Endothelial cell of umbilical vein (primary cell): ENCODE measurements around the gene MYO6. TPM values are rescaled to one million over a fixed set of nuclear protein-coding genes. Genes with fewer than 3 reads are reported as not detected.

Source experiments
- BruUV-seq: library from RNA; stranded (reverse); fragments of 400-500 nt; replicated peaks from 2 replicates; lab custom pipeline; 2021; lab: Mats Ljungman, UMichigan
- CTCF ChIA-PET: fragments of 300-600, 350-600 bp; sonication (Branson Sonifier 250); formaldehyde crosslinking; loops from one replicate; lab custom pipeline; 2021; ENCODE audit warnings: antibody characterized with exemption, inconsistent platforms; lab: Charles Lee
- POLR2A ChIA-PET: fragments of 300-600, 350-600 bp; sonication (Branson Sonifier 250); formaldehyde crosslinking; loops from one replicate; lab custom pipeline; 2021; ENCODE audit warnings: antibody characterized with exemption, inconsistent platforms; lab: Charles Lee
- DNase-seq: peaks from one replicate; pipeline ENCODE4 v3.0.0-alpha.2; 2011; ENCODE audit warnings: low read depth, low spot score
- FAIRE-seq: peaks from 2 replicates; lab custom pipeline; 2011; peaks lifted over from hg19 to GRCh38; lab: Jason Lieb, UNC
- H2AFZ ChIP-seq: 2 replicates; pipeline ENCODE4 v1.6.0; 2012; ENCODE audit warnings: low read depth, low read length, control low read depth, inconsistent platforms
- H3K27ac ChIP-seq: 2 replicates; pipeline ENCODE4 v1.5.1; 2011; ENCODE audit warnings: low read depth, mild to moderate bottlenecking, control low read depth, low read length, moderate library complexity; ENCODE audit not compliant: insufficient read depth
- H3K27me3 ChIP-seq, 2 experiments: 2 replicates each; pipeline versions ENCODE4 v1.6.0 to v1.6.1; 2011; ENCODE audit warnings: low read length in 2 of 2, mixed read lengths in 1 of 2; ENCODE audit not compliant: control insufficient read depth in 2 of 2, insufficient read depth in 2 of 2
- H3K36me3 ChIP-seq, 2 experiments: 2 replicates in 1 of 2; 3 replicates in 1 of 2; pipeline ENCODE4 v1.5.1; 2011; ENCODE audit warnings: low read length in 2 of 2, mild to moderate bottlenecking in 1 of 2, moderate library complexity in 1 of 2; ENCODE audit not compliant: control insufficient read depth in 2 of 2, insufficient read depth in 2 of 2; ENCODE audit errors: extremely low read depth in 1 of 2
- H3K4me1 ChIP-seq: 3 replicates; pipeline ENCODE4 v1.5.1; 2011; ENCODE audit warnings: mild to moderate bottlenecking, low read length; ENCODE audit not compliant: control insufficient read depth, insufficient read depth; ENCODE audit errors: extremely low read depth
- H3K4me2 ChIP-seq: 2 replicates; pipeline ENCODE4 v1.6.1; 2011; ENCODE audit warnings: low read length, control low read depth, mixed read lengths; ENCODE audit not compliant: insufficient read depth
- H3K4me3 ChIP-seq, 3 experiments: fragments of 200-600 bp in 1 of 3; sonication (generic), shearing (Covaris generic) in 1 of 3; replicated peaks in 1 of 3; 2 replicates each; pipeline ENCODE4 v1.5.1; 2011 to 2016; ENCODE audit warnings: control low read depth in 3 of 3, low read length in 3 of 3, mild to moderate bottlenecking in 2 of 3, inconsistent platforms in 1 of 3, low read depth in 1 of 3, moderate library complexity in 1 of 3; ENCODE audit not compliant: insufficient read depth in 1 of 3
- H3K79me2 ChIP-seq: 2 replicates; pipeline ENCODE4 v1.6.0; 2012; ENCODE audit warnings: low read length, inconsistent platforms; ENCODE audit not compliant: control insufficient read depth, insufficient read depth
- H3K9ac ChIP-seq: replicated peaks from 2 replicates; pipeline ENCODE3; 2011; ENCODE audit warnings: low read length, control low read depth; ENCODE audit not compliant: insufficient read depth; ENCODE audit errors: extremely low read depth
- H3K9me1 ChIP-seq: replicated peaks from 3 replicates; pipeline ENCODE4 v1.6.0; 2011; ENCODE audit warnings: mild to moderate bottlenecking, low read length; ENCODE audit not compliant: control insufficient read depth, insufficient read depth; ENCODE audit errors: extremely low read depth
- H3K9me3 ChIP-seq: replicated peaks from 2 replicates; pipeline ENCODE4 v1.5.1; 2012; ENCODE audit warnings: low read length, inconsistent platforms; ENCODE audit not compliant: control insufficient read depth, insufficient read depth
- H4K20me1 ChIP-seq: replicated peaks from 2 replicates; pipeline ENCODE3; 2011; ENCODE audit warnings: mild to moderate bottlenecking, low read length; ENCODE audit not compliant: control insufficient read depth, insufficient read depth; ENCODE audit errors: extremely low read depth
- CTCF ChIP-seq, 2 donors: IDR thresholded peaks; 1 replicate in 1 of 2; 2 replicates in 1 of 2; pipeline ENCODE4 v1.5.1; 2011; ENCODE audit warnings: low read length in 2 of 2, mild to moderate bottlenecking in 2 of 2, moderate library complexity in 2 of 2, control low read depth in 1 of 2, inconsistent platforms in 1 of 2, low read depth in 1 of 2; ENCODE audit not compliant: insufficient read depth in 1 of 2; ENCODE audit errors: extremely low read depth in 1 of 2
- EZH2 ChIP-seq: IDR thresholded peaks from 2 replicates; pipeline ENCODE4 v1.6.1; 2012; ENCODE audit warnings: borderline replicate concordance, low read depth, mild to moderate bottlenecking, moderate library complexity, low read length, inconsistent platforms; ENCODE audit not compliant: severe bottlenecking
- FOS ChIP-seq: IDR thresholded peaks from 2 replicates; pipeline ENCODE4 v1.6.1; 2011; ENCODE audit warnings: mild to moderate bottlenecking, low read length, moderate library complexity, borderline replicate concordance; ENCODE audit not compliant: insufficient read depth
- GATA2 ChIP-seq: IDR thresholded peaks from 2 replicates; pipeline ENCODE4 v1.7.0; 2011; ENCODE audit warnings: low read depth, mild to moderate bottlenecking, moderate library complexity, mixed read lengths, low read length; ENCODE audit not compliant: insufficient read length, insufficient read depth
- JUN ChIP-seq: IDR thresholded peaks from 2 replicates; pipeline ENCODE4 v1.6.1; 2011; ENCODE audit warnings: borderline replicate concordance, low read depth; ENCODE audit not compliant: insufficient read length, insufficient read depth
- MAX ChIP-seq: IDR thresholded peaks from 2 replicates; pipeline ENCODE4 v1.6.1; 2011; ENCODE audit not compliant: insufficient read depth, insufficient read length
- MYC ChIP-seq: IDR thresholded peaks from one replicate; pipeline ENCODE4 v1.6.1; 2011; ENCODE audit warnings: mild to moderate bottlenecking, low read depth, low read length
- POLR2A ChIP-seq: IDR thresholded peaks from 2 replicates; pipeline ENCODE4 v1.6.1; 2012; ENCODE audit warnings: low read depth, mild to moderate bottlenecking, control low read depth, low read length
- POLR2AphosphoS5 ChIP-seq: IDR thresholded peaks from 2 replicates; pipeline ENCODE4 v1.6.1; 2012; ENCODE audit warnings: low read depth, mild to moderate bottlenecking, control low read depth, low read length, moderate library complexity; ENCODE audit not compliant: insufficient read depth
- dilution Hi-C: fragments of 300-500 bp; cut with MboI; formaldehyde crosslinking; loops from one replicate; pipeline ENCODE4 v1.15.0; 2019; ENCODE audit warnings: low sequenced_read_pairs; ENCODE audit not compliant: extremely low pct_ligation_motif_present
- intact Hi-C: fragments of 100-400 bp; cut with micrococcal nuclease; formaldehyde crosslinking; loops from one replicate; pipeline ENCODE4 v1.10.0; 2022
- polyA plus RNA-seq, 4 experiments: library from polyadenylated mRNA; depleted of rRNA in 3 of 4; stranded (reverse) in 3 of 4; unstranded in 1 of 4; fragments of >200 nt; gene quantifications; 2 replicates each; pipeline versions ENCODE4 v1.2.1 to v1.2.3, GENCODE V29; 2011 to 2012; ENCODE audit warnings: missing spikeins in 1 of 4
- total RNA-seq: library from RNA; stranded (reverse); gene quantifications from 2 replicates; pipeline ENCODE4 v1.2.3, GENCODE V29; 2021

Gene MYO6
- total and polyA plus RNA-seq, 2 donors (not counting 3 experiments of a cell fraction or from before 2014, with no cell fraction given): 15.5 to 68.0 TPM

GRCh38 chr6:75824160-75824559 is 75.1 kb downstream of the MYO6 start:
- Histone ChIP-seq H3K79me2 (no peaks in the 10 kb centered on the region), H3K36me3 (no peaks in the 10 kb centered on the region), H2AFZ (no peak overlapping the region), H3K27me3 (no peaks in the 10 kb centered on the region), H3K9me1 (no peaks in the 10 kb centered on the region), H4K20me1 (no peaks in the 10 kb centered on the region), H3K4me2 (no peak overlapping the region), H3K4me1 (no peaks in the 10 kb centered on the region), H3K27ac (no peak overlapping the region), H3K9me3 (no peaks in the 10 kb centered on the region), H3K9ac (no peak overlapping the region), H3K4me3 (no peak overlapping the region)
- no peak for DNase-seq
- no TSS peak for BruUV-seq
- TF ChIP-seq FOS: no peak
- dilution Hi-C loops (no loop called here), intact Hi-C loops (no loop called here)
- ChIA-PET CTCF (no interaction called here), POLR2A (no interaction called here)
- no peak for FAIRE-seq

- H3K36me3 ChIP-seq: peaks cover 0 to 4% of the 10 kb centered on the region in 2 experiments
- no peak overlapping the region for H2AFZ ChIP-seq
- no peak overlapping the region for H3K27ac ChIP-seq
- no peak overlapping the region for H3K4me3 ChIP-seq
- no peaks in the 10 kb centered on the region for H3K27me3 ChIP-seq
- H3K4me1 ChIP-seq: no peaks in the 10 kb centered on the region
- intact Hi-C loops: no loop called here
- ChIA-PET POLR2A (no interaction called here), CTCF (no interaction called here)
- no peaks in the 10 kb centered on the region for H3K9me3 ChIP-seq
- H4K20me1 ChIP-seq: no peaks in the 10 kb centered on the region
- TF ChIP-seq JUN (no peak), POLR2AphosphoS5 (no peak), MAX (no peak), GATA2 (no peak), CTCF (IDR thresholded peaks at IDR 0.05; ENCODE audit: extremely low read depth in 1 of 2, insufficient read depth in 1 of 2, low read depth in 1 of 2, low read length in 2 of 2) (no peak), FOS (no peak), EZH2 (no peak), POLR2A (no peak), MYC (no peak)
- BruUV-seq: no TSS peak
- H3K9ac ChIP-seq: no peak overlapping the region
- no peak for DNase-seq
- H3K9me1 ChIP-seq: no peaks in the 10 kb centered on the region
- H3K4me2 ChIP-seq: no peak overlapping the region
- H3K79me2 ChIP-seq: no peaks in the 10 kb centered on the region
- FAIRE-seq: no peak
- dilution Hi-C loops: no loop called here
Observed at GRCh38 chr6:75827163-75827562, 78.1 kb downstream of the MYO6 start.
